Activated T-cell treated with anti-CD3 and anti-CD28 coated beads for 48 hours (primary cell): ENCODE data around the gene TOMT.

Experiments used
- DNase-seq: peaks from one replicate; pipeline ENCODE4 v3.0.0-alpha.2; 2020; ENCODE audit warnings: low read depth

The TOMT gene

DNA sequence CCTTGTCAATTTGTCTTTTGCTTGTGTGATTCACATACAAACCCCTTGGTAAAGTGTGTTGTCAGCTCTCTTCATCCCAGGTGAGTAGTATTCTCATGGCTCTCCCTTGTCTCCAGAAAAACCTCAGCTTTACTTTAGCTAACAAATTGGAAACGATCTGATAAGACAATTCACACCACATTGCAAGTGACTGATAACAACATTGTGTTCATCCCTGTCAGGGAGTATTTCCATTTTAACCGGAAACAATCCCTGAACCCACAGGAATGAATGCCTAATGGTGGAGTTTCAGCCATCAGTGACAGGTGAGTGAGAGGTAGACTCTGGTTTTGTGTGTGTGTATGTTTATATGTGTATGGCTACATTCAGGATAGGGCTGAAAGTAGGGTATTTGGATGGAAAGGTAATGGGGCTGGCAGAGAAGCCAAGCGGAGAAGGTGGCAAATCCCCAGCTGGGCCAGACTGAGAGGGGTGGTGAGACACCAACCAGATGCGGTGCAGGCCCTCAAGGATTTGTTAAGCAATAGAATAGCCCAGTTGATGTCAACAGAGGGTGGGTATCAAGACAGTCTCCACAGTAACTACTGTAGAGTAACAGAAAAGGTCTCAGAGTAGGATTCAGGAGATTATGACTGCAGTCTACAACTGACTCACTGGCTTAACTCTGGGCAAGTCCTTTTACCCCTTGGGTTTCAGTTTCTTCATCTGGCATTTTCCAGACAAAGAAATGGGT lies 17.5 kb upstream of the TOMT start:
- no peak for DNase-seq

- DNase-seq, result peak; percentile 45
Observed at GRCh38 chr11:72091292-72091691, 14.4 kb upstream of the TOMT start.

GRCh38 chr11:72098741-72099140 lies 7.0 kb upstream of the TOMT start:
- no peak for DNase-seq

DNA sequence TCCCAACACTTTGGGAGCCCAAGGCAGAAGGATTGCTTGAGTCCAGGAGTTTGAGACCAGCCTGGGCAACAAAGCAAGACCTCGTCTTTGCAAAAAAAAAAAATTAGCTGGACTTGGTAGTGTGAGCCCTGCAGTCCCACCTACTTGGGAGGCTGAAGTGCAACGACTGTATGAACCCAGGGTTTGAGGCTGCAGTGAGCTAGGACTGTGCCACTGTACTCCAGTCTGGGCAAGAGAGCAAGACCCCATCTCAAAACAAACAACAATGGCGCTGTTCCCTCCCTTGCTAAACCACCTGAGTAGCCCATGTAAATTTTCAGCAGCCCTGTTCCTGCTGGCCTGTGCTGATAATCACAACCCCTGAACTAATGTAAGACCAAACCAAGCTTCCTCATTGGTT lies 5.7 kb upstream of the TOMT start:
- no peak for DNase-seq

GRCh38 chr11:72100462-72100861 lies 5.3 kb upstream of the TOMT start:
- no peak for DNase-seq

DNA sequence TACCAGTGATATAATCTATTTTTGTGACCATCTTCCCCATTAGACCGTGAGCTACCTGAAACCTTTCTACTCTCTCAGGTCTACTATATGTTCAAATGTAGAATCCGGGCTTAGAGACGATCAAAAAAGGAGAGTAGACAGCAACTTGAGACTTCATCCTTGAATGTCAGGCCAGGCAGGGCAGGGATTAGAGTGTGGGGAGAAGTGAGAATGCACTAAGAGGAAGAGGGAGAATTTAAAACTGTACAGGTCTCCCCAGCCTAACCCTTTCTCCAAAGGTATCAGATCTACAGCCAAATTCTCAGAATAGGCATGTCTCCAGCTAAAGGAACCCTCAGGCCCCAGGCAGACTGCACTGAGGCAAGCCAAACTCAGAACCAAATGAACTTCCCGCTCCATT lies 3.6 kb upstream of the TOMT start:
- DNase-seq, result no peak

GRCh38 chr11:72102631-72102945 lies 3.1 kb upstream of the TOMT start:
- no peak for DNase-seq

DNA sequence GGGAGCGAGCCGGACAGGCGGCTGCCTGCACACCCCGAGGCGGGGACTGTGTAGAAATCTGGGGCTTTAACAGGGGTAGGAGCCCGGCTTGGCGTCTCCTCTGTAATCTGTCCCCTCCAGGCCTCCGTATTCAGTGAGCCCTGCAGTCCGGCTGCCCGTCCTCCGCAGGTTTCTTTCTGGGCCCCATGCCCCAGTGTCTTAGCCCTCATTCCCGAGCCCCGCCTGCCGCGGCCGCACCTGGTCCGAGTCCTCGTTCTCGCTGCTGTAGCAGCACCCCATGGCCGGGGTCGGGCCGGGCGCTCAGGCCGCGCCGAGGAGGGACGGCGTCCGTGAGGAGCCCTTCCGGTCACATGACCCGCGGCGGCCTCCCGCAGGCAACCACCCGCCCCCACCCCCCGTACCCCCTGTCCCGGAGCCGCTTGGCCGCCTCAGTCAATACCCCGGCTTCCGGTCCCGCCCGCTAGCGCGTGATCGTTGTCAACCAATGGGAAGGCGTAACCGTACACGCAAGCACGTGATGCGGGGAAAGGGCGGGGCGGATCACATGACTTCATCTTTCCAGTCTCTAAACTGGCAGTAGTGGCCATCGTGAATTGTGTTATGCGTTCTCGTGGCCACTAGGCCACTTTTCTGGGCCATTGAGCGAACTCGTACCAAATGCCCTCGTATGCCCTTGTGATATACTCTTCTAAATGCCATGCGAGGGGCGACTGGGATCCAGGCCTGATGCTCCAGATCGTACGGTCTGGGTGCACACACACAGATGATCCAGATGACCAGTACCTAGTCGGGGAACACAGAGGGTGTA lies 2.6 kb upstream of the TOMT start, which contains the start of gene LAMTOR1:
TSS of gene LAMTOR1 (minus strand) at position 352 of the 808 bp plus-strand sequence. CDS start at position 279, 73 bp downstream.
- peak; percentile 96 for DNase-seq

DNA sequence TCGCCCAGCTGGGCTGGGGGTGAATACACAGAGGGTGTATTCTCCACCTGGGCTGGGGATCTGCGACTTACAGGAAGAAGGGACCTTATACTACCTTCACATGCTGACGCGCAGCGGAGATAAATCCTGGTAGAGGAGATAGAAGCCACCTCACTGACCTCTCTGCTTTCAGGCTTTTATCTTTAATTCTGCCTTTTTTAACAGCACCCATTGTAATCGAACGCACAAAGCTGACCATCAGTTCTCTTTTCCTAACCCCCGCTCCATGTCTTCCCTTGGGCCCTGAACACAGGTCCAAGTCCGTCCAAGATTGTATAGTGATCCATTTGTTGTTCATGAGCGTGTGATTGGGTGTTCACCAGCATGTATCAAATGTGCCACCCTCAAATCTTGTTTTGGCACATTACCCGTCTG lies 2.0 kb upstream of the TOMT start:
- DNase-seq, result no peak

- DNase-seq, result no peak
Observed at GRCh38 chr11:72111300-72112142, 5.8 kb downstream of the TOMT start.

GRCh38 chr11:72112143-72112977 lies 6.6 kb downstream of the TOMT start, which contains the start of gene ANAPC15:
TSS of gene ANAPC15 (minus strand) at chr11:72112695. CDS start at chr11:72111276, 1,419 bp downstream.
- peak; percentile 94 for DNase-seq

DNA sequence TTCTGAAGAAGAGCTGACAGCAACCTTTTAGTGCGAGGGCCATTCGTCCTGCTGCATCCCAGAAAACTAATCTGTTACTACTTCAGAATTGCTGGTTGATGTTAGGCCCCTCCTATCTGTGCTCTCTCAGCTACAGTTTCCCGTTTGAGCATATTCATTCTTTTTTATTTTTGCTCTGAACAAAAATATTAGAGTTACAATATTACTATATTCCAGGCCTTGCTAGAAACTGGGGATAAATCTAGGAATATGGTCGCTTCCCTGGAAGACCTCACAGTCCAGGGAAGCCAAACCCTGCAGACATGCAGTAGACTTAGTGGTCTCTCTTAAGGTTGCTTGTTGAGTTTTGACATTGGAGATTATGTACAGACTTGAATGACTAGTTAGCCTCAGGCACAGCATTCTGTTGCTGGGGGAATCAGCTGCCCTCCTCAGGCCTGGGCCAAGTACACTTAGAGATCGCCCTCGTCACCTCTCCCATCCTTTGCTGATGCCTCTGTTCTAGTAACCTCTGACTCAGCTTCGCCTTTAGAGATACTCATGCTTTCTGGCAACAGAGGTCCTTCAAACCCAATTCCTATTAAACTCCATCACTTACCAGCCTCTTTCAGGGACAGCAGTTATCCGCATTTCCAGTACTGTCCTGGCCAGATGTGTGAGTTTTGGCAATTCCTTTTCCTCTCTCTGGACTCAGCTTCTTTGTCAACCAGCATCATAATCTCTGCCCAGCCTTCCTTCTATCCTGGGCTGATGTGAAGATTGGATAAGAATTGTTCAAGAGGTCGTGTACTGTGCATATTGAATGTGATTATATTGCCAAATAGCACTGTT lies 7.5 kb downstream of the TOMT start:
- DNase-seq, result no peak

DNA sequence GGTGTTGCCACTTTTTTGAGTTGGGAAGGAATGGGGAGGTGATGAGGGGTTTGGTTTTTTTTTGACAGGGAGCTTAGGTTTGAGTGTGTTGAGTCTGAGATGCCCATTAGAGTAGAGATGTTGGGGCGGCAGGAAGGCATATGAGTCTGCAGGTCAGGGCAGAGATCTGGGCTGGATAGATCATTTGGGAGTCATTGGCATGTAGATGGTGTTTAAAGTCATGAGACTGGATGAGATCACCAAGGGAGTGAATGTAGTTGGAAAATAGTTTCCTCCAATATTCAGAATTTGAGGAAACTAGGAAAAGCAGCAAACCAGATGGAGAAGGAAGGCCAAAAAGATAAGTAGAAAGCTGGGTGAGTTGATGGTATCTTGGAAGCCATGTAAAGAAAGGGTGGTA lies 8.8 kb downstream of the TOMT start:
- DNase-seq, result no peak

DNA sequence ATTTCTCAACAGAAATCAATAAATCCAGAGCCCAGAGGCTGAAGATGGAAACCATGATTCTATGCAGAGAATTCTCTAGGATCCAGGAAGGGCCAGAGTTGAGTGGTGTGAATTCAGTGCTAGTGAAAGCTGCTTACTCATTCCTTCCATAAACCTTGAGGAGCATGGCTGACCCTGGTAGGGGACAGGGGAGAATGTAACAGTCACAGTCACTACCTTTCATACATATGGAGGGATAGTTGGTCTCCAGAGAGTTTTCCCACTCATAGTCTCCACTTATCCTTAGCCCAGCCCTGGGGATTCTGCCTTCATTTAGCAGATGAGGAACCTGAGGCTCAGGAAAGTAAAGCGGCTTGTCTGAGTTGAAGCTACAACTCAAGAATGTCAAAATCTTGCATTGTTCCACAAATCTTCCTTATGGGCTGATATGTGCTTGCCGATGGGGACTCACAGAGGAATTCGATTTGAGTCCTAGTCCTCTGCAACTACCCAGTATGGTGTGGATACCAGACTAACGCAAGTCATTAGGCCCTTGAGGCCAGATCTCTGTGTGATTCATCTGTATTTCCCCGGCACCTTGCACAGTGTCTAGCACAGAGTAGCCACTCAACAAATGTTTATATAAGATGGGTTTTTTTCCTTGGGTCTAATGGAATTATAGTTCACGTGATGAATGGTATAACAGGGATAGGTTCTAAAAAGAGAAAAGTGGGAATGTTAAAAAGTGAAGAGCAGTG lies 10.5 kb downstream of the TOMT start:
- no peak for DNase-seq

DNA sequence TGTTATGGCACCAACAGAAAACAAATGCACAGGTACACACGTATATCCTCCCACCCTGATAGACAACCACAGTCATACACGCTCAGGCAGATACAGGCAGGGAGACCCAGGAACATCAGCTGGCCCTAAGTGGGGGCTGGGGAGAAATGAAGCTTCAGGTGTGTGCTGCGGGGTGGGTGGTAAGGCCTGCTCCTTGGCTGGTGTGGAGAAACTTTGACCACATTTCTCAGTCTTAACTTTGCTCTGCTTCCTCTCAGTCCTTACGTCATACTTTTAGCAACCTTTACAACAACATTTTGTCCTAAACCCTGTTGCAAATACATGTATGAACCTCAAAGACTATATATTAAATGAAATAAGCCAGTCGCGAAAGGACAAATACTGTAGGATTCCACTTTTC lies 13.5 kb downstream of the TOMT start:
- no peak for DNase-seq

DNA sequence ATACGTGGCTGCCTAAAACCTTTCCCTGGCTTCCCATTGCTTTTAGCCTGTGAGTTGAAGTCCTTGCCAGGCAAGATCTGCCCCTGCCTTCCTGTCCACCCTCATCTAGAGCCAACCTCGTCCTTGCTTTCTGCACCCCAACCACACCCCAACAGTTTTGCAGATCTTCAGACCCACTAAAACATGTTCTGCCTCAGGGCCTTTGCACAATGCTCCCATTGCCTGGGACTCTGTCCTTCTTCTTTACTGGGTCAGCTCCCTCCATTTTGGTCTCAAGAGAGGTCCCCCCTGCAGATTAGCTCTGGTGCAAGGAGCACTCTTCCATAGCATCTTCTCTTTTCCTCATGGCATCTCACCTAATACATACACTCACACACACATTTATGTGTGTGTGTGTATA lies 15.2 kb downstream of the TOMT start:
- no peak for DNase-seq

GRCh38 chr11:72122607-72123006 lies 16.9 kb downstream of the TOMT start:
- no peak for DNase-seq

DNA sequence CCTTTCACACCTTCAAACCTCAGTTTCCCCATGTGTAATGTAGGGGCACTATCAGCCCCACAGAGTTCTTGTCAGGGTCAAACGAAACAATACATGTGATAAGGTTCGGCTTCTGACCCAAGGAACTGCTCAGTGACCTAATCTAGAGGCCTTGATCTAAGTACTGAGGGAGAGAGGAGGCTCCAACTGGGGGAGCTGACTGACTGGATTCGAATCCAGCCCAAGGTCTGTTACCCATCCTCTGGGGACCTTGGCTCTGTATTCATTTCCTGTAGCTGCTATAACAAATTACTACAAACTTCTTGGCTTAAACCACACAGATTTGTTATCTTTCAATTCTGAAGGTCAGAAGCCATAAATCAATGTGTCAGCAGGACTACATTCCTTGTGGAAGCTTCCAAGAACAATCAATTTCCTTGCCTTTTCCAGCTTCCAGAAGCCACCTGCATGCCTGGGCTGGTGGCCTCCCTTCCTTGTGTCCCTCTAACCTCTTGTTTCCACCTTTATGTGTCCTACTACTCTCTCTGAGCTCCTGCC lies 17.5 kb downstream of the TOMT start:
- DNase-seq, result no peak

DNA sequence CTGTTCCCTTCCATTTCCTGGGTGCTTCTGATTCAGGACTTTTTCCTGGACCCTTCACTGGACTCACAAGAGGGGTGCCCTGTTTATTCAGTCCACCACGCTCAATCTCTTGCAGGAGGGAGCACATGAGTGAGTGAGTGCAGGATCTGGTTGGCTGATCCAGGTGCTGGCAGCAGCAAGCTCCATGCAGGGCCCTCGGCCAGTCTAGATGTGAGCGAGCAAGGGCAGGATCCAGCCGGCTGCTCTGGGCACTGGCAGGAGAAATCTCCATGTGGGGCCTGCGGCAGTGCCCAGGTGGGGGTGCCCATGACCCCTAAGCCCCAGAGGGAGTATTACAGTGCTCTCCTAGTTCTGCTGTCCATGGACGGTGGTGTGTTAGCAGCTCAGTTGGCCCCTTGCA lies 18.3 kb downstream of the TOMT start:
- DNase-seq, result no peak

DNA sequence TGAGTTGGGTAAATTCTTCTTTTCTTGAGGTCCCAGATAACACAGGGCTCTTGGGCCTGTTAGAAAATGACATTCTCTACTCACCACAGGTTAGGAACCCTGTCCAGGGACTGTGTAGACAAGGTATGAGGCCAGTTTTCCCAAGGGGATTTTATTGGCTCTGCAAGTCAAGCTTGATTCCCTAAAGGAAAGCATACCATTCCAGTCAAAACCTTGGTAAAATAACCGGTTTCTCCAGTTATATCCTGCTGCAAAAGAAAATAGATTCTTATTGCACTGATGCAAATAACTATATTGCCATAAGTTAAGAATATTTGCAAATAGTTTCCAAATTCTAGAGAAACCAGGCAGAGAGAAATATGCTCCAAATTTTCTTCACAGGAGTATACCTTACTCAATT lies 20.2 kb downstream of the TOMT start:
- no peak for DNase-seq
